ENCODE measurements around the gene CD36.

Gene CD36

DNA sequence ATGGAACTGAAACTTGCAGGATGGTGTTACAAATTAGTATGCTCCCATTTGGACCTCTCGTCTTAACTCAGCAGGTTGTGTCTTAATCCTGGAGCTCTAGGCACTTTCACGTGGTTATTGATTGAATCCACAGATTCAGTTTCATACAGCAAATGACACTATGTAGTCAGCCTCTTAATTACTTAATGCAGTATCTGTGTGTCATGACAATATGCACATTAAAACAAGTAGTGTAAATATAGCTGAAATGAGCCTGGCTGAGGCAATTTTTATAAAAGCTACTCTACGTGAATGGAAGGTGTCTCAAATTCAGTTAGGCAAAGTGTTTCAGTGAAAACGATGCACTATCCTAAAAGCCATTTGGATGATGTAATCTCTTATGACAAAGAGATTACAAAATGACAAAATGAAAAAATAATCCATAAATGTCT lies 86.8 kb downstream of the CD36 start (continued):
- TF ChIP-seq, protein P1, sequence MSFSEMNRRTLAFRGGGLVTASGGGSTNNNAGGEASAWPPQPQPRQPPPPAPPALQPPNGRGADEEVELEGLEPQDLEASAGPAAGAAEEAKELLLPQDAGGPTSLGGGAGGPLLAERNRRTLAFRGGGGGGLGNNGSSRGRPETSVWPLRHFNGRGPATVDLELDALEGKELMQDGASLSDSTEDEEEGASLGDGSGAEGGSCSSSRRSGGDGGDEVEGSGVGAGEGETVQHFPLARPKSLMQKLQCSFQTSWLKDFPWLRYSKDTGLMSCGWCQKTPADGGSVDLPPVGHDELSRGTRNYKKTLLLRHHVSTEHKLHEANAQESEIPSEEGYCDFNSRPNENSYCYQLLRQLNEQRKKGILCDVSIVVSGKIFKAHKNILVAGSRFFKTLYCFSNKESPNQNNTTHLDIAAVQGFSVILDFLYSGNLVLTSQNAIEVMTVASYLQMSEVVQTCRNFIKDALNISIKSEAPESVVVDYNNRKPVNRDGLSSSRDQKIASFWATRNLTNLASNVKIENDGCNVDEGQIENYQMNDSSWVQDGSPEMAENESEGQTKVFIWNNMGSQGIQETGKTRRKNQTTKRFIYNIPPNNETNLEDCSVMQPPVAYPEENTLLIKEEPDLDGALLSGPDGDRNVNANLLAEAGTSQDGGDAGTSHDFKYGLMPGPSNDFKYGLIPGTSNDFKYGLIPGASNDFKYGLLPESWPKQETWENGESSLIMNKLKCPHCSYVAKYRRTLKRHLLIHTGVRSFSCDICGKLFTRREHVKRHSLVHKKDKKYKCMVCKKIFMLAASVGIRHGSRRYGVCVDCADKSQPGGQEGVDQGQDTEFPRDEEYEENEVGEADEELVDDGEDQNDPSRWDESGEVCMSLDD (tag by site-specific recombination; IDR thresholded peaks at IDR 0.05): no peak
- TF ChIP-seq, protein P2, sequence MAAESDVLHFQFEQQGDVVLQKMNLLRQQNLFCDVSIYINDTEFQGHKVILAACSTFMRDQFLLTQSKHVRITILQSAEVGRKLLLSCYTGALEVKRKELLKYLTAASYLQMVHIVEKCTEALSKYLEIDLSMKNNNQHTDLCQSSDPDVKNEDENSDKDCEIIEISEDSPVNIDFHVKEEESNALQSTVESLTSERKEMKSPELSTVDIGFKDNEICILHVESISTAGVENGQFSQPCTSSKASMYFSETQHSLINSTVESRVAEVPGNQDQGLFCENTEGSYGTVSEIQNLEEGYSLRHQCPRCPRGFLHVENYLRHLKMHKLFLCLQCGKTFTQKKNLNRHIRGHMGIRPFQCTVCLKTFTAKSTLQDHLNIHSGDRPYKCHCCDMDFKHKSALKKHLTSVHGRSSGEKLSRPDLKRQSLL (tag by site-specific recombination; IDR thresholded peaks at IDR 0.05): peak; percentile 67; the same call in 1 of the 2 replicates
- TF ChIP-seq ZNF174 (tag by site-specific recombination; IDR thresholded peaks at IDR 0.05) (no peak), BCL11B (tag by site-specific recombination; IDR thresholded peaks at IDR 0.05; ENCODE audit: low read depth) (0 out of 2 replicates have a peak, but pooled peaks have one; percentile 42), SCRT2 (tag by site-specific recombination; IDR thresholded peaks at IDR 0.05) (peak; percentile 59), ZNF391 (tag by site-specific recombination; IDR thresholded peaks at IDR 0.05; ENCODE audit: borderline replicate concordance, low read depth) (peak; percentile 28; the same call in 1 of the 2 replicates), OSR2 (tag by site-specific recombination; IDR thresholded peaks at IDR 0.05) (peak; percentile 90), ZNF121 (tag by site-specific recombination; IDR thresholded peaks at IDR 0.05) (no peak), ZNF747 (tag by site-specific recombination; IDR thresholded peaks at IDR 0.05) (no peak), ZNF37A (tag by site-specific recombination; IDR thresholded peaks at IDR 0.05) (no peak), ZNF785 (tag by site-specific recombination; IDR thresholded peaks at IDR 0.05) (no peak), SALL2 (tag by site-specific recombination; IDR thresholded peaks at IDR 0.05; ENCODE audit: borderline replicate concordance) (no peak), ZNF473 (tag by site-specific recombination; IDR thresholded peaks at IDR 0.05) (no peak), ZNF404 (tag by site-specific recombination; IDR thresholded peaks at IDR 0.05) (no peak), KLF16 (tag by site-specific recombination; IDR thresholded peaks at IDR 0.05) (no peak), ZNF155 (tag by site-specific recombination; IDR thresholded peaks at IDR 0.05) (no peak), ZNF157 (tag by site-specific recombination; IDR thresholded peaks at IDR 0.05) (no peak), RBAK (tag by site-specific recombination; IDR thresholded peaks at IDR 0.05) (no peak), ZNF792 (tag by site-specific recombination; IDR thresholded peaks at IDR 0.05) (no peak), ZBTB1 (tag by site-specific recombination; IDR thresholded peaks at IDR 0.05) (peak; percentile 35; the same call in 1 of the 2 replicates)
- TF ChIP-seq, protein P3, sequence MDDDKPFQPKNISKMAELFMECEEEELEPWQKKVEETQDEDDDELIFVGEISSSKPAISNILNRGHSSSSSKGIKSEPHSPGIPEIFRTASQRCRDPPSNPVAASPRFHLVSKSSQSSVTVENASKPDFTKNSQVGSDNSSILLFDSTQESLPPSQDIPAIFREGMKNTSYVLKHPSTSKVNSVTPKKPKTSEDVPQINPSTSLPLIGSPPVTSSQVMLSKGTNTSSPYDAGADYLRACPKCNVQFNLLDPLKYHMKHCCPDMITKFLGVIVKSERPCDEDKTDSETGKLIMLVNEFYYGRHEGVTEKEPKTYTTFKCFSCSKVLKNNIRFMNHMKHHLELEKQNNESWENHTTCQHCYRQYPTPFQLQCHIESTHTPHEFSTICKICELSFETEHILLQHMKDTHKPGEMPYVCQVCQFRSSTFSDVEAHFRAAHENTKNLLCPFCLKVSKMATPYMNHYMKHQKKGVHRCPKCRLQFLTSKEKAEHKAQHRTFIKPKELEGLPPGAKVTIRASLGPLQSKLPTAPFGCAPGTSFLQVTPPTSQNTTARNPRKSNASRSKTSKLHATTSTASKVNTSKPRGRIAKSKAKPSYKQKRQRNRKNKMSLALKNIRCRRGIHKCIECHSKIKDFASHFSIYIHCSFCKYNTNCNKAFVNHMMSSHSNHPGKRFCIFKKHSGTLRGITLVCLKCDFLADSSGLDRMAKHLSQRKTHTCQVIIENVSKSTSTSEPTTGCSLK (tag by site-specific recombination; IDR thresholded peaks at IDR 0.05): no peak
- TF ChIP-seq, protein P4, sequence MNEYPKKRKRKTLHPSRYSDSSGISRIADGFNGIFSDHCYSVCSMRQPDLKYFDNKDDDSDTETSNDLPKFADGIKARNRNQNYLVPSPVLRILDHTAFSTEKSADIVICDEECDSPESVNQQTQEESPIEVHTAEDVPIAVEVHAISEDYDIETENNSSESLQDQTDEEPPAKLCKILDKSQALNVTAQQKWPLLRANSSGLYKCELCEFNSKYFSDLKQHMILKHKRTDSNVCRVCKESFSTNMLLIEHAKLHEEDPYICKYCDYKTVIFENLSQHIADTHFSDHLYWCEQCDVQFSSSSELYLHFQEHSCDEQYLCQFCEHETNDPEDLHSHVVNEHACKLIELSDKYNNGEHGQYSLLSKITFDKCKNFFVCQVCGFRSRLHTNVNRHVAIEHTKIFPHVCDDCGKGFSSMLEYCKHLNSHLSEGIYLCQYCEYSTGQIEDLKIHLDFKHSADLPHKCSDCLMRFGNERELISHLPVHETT (tag by site-specific recombination; IDR thresholded peaks at IDR 0.05): peak; percentile 88
- TF ChIP-seq, protein P5, sequence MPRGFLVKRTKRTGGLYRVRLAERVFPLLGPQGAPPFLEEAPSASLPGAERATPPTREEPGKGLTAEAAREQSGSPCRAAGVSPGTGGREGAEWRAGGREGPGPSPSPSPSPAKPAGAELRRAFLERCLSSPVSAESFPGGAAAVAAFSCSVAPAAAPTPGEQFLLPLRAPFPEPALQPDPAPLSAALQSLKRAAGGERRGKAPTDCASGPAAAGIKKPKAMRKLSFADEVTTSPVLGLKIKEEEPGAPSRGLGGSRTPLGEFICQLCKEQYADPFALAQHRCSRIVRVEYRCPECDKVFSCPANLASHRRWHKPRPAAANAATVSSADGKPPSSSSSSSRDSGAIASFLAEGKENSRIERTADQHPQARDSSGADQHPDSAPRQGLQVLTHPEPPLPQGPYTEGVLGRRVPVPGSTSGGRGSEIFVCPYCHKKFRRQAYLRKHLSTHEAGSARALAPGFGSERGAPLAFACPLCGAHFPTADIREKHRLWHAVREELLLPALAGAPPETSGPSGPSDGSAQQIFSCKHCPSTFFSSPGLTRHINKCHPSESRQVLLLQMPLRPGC (tag by site-specific recombination; IDR thresholded peaks at IDR 0.05): peak; percentile 87
- TF ChIP-seq, protein P6, sequence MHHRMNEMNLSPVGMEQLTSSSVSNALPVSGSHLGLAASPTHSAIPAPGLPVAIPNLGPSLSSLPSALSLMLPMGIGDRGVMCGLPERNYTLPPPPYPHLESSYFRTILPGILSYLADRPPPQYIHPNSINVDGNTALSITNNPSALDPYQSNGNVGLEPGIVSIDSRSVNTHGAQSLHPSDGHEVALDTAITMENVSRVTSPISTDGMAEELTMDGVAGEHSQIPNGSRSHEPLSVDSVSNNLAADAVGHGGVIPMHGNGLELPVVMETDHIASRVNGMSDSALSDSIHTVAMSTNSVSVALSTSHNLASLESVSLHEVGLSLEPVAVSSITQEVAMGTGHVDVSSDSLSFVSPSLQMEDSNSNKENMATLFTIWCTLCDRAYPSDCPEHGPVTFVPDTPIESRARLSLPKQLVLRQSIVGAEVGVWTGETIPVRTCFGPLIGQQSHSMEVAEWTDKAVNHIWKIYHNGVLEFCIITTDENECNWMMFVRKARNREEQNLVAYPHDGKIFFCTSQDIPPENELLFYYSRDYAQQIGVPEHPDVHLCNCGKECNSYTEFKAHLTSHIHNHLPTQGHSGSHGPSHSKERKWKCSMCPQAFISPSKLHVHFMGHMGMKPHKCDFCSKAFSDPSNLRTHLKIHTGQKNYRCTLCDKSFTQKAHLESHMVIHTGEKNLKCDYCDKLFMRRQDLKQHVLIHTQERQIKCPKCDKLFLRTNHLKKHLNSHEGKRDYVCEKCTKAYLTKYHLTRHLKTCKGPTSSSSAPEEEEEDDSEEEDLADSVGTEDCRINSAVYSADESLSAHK (tag by site-specific recombination; IDR thresholded peaks at IDR 0.05): peak; percentile 29; the same call in 1 of the 2 replicates
- TF ChIP-seq, protein P7, sequence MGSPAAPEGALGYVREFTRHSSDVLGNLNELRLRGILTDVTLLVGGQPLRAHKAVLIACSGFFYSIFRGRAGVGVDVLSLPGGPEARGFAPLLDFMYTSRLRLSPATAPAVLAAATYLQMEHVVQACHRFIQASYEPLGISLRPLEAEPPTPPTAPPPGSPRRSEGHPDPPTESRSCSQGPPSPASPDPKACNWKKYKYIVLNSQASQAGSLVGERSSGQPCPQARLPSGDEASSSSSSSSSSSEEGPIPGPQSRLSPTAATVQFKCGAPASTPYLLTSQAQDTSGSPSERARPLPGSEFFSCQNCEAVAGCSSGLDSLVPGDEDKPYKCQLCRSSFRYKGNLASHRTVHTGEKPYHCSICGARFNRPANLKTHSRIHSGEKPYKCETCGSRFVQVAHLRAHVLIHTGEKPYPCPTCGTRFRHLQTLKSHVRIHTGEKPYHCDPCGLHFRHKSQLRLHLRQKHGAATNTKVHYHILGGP (tag by site-specific recombination; IDR thresholded peaks at IDR 0.05): no peak
- TF ChIP-seq, protein P8, sequence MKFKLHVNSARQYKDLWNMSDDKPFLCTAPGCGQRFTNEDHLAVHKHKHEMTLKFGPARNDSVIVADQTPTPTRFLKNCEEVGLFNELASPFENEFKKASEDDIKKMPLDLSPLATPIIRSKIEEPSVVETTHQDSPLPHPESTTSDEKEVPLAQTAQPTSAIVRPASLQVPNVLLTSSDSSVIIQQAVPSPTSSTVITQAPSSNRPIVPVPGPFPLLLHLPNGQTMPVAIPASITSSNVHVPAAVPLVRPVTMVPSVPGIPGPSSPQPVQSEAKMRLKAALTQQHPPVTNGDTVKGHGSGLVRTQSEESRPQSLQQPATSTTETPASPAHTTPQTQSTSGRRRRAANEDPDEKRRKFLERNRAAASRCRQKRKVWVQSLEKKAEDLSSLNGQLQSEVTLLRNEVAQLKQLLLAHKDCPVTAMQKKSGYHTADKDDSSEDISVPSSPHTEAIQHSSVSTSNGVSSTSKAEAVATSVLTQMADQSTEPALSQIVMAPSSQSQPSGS (tag by site-specific recombination; IDR thresholded peaks at IDR 0.05; ENCODE audit: low read depth): peak; percentile 86
